Measurements from ENCODE around the gene RALGAPB.

Gene RALGAPB

GRCh38 chr20:38536310-38536709, 63.7 kb downstream of the RALGAPB start:
- intact Hi-C loops (cut with DNase I; ENCODE audit: low total_unique reads): no loop called here
- H3K4me3 ChIP-seq: no peak overlapping the region
- no peaks in the 10 kb centered on the region for H3K4me1 ChIP-seq
- H3K27me3 ChIP-seq: no peaks in the 10 kb centered on the region
- TF ChIP-seq CTCF (IDR thresholded peaks at IDR 0.05): no peak
- no peak overlapping the region for H3K27ac ChIP-seq
- no peaks in the 10 kb centered on the region for H3K9me3 ChIP-seq
- DNase-seq: no peak
- H3K36me3 ChIP-seq: peaks cover 76 to 96% (median 94%) of the 10 kb centered on the region in 3 donors

DNA sequence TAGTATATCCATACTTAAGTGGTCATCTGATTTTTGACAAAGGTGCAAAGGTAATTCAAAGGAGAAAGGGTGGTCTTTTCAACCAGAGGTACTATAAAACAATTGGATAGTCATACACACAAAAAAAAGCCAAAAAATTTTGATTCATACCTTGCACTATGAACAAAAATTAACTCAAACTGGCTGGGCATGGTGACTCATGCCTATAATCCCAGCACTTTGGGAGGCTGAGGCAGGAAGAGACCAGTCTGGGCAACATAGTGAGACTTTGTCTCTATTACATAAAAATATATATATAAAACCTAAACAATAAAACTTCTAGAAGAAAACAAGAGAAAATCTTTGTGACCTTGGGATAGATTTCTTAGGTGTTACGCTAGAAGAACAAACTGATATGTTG, 64.5 kb downstream of the RALGAPB start:
- no peak for DNase-seq
- TF ChIP-seq CTCF (IDR thresholded peaks at IDR 0.05): no peak
- Histone ChIP-seq H3K9me3 (no peaks in the 10 kb centered on the region), H3K27me3 (no peaks in the 10 kb centered on the region), H3K4me1 (no peaks in the 10 kb centered on the region), H3K4me3 (no peak overlapping the region), H3K36me3 (peaks cover 85 to 96% (median 93%) of the 10 kb centered on the region in 3 donors), H3K27ac (no peak overlapping the region)
- intact Hi-C loops (cut with DNase I; ENCODE audit: low total_unique reads): no loop called here

DNA sequence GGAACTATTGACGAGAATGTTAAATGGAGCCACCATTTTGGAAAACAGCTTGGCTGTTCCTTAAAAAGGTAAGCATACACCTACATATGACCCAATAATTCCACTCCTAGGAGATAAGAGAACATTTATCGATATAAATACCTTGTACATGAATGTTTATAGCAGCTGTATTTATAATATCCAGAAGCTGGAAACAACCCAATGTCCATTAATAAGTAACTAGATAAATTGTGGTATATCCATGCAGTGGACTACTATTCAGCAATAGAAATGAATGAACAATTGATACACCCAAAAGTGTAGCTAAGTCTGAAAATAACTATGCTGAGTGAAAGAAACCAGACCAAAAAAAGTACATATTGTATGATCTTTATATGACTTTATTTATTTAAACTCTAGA, 66.1 kb downstream of the RALGAPB start:
- TF ChIP-seq CTCF (IDR thresholded peaks at IDR 0.05): no peak
- intact Hi-C loops (cut with DNase I; ENCODE audit: low total_unique reads): no loop called here
- H3K4me1 ChIP-seq: no peaks in the 10 kb centered on the region
- no peak for DNase-seq
- H3K27me3 ChIP-seq: no peaks in the 10 kb centered on the region
- H3K27ac ChIP-seq: no peak overlapping the region
- H3K4me3 ChIP-seq: no peak overlapping the region
- H3K9me3 ChIP-seq: no peaks in the 10 kb centered on the region
- peaks cover 85 to 96% (median 93%) of the 10 kb centered on the region in 3 donors for H3K36me3 ChIP-seq

DNA sequence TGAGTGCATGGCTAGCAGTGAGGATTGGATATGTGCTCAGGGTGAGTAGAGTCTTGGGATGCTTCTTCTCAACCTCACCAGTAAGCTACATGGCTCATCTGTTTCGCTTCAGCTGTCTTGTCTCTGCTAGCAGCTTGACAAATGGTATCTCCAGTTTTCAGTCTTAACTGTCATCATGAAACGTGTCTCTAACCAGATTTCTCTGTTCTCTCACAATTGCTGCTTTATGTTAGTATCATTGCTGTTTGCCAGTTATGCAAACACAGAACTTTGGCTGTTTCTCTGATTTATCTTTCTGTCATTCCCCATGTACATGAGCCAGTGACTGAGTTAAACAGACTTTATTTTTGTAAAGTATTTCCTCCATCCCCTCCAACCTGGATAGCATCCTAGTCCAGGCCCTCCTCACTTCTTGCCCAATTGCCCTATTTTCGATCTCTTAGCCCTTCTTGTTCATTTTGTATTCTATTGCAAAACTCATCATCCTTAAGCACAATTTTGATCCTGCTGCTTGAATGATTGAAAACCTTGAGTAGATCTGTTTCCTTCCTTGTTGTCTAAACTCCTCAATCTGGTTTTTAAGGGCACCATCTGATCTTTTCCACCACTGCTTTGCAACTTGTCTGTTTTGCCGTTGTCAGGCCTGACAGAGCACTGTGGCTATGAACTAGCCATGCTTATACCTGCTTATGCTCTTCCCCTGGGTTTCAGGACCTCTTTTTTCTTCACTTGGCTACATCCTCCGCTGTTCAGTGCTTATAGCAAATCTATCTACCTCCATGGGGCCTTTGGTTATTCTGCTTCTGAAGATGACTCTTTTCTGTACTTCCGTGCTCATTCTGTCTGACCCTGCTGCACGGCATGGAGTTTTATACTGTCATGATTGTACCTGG, 70.6 kb downstream of the RALGAPB start:
- Histone ChIP-seq H3K4me3 (no peak overlapping the region), H3K36me3 (peaks cover 86 to 98% (median 95%) of the 10 kb centered on the region in 3 donors), H3K27me3 (no peaks in the 10 kb centered on the region), H3K4me1 (no peaks in the 10 kb centered on the region), H3K27ac (no peak overlapping the region), H3K9me3 (no peaks in the 10 kb centered on the region)
- intact Hi-C loops (cut with DNase I; ENCODE audit: low total_unique reads): no loop called here
- TF ChIP-seq CTCF (IDR thresholded peaks at IDR 0.05): no peak
- no peak for DNase-seq

GRCh38 chr20:38545771-38546170, 73.1 kb downstream of the RALGAPB start:
- intact Hi-C loops (cut with DNase I; ENCODE audit: low total_unique reads): no loop called here
- no peak for TF ChIP-seq CTCF (IDR thresholded peaks at IDR 0.05)
- Histone ChIP-seq H3K27ac (no peak overlapping the region), H3K4me1 (no peaks in the 10 kb centered on the region), H3K36me3 (peaks cover 85 to 99% (median 92%) of the 10 kb centered on the region in 3 donors), H3K9me3 (no peaks in the 10 kb centered on the region), H3K4me3 (no peak overlapping the region), H3K27me3 (no peaks in the 10 kb centered on the region)
- no peak for DNase-seq
